SK-N-SH treated with all-trans-retinoic acid at 6 μM for 48 hours (cell line): ENCODE data around the gene XPO6.

Experiments used
- ARNTL ChIP-seq: fragments of 450-650 bp; formaldehyde crosslinking; IDR thresholded peaks from 2 replicates; pipeline ENCODE4 v1.5.0; 2020; ENCODE audit warnings: low read depth, mild to moderate bottlenecking, moderate library complexity, borderline replicate concordance
- BACH2 ChIP-seq: fragments of 250-450 bp; sonication (Bioruptor Pico); IDR thresholded peaks from 2 replicates; pipeline ENCODE4 v1.9.0; 2021; ENCODE audit warnings: mild to moderate bottlenecking, borderline replicate concordance
- CREB5 ChIP-seq: fragments of 250-450 bp; sonication (Bioruptor Pico); IDR thresholded peaks from 2 replicates; pipeline ENCODE4 v1.5.1; 2020; ENCODE audit warnings: low read depth, mild to moderate bottlenecking, moderate library complexity
- ESRRG ChIP-seq: fragments of 250-450 bp; sonication (Bioruptor Pico); IDR thresholded peaks from 2 replicates; pipeline ENCODE4 v1.6.1; 2021; ENCODE audit warnings: mild to moderate bottlenecking
- OSR1 ChIP-seq: fragments of 250-450 bp; sonication (Bioruptor Pico); IDR thresholded peaks from 2 replicates; pipeline ENCODE4 v1.8.0; 2022; ENCODE audit warnings: moderate library complexity, mild to moderate bottlenecking, inconsistent platforms
- PATZ1 ChIP-seq: fragments of 250-450 bp; sonication (Bioruptor Pico); IDR thresholded peaks from 2 replicates; pipeline ENCODE4 v1.8.0; 2020; ENCODE audit warnings: mild to moderate bottlenecking, moderate library complexity, borderline replicate concordance
- POU6F1 ChIP-seq: fragments of 250-450 bp; sonication (Bioruptor Pico); IDR thresholded peaks from 2 replicates; pipeline ENCODE4 v1.8.0; 2021; ENCODE audit warnings: low read depth, mild to moderate bottlenecking, moderate library complexity, borderline replicate concordance
- SNAI2 ChIP-seq: fragments of 250-450 bp; sonication (Bioruptor Pico); IDR thresholded peaks from 2 replicates; pipeline ENCODE4 v1.5.0; 2020; ENCODE audit warnings: mild to moderate bottlenecking, moderate library complexity
- TOX ChIP-seq: fragments of 250-450 bp; sonication (Bioruptor Pico); IDR thresholded peaks from 2 replicates; pipeline ENCODE4 v1.8.0; 2021; ENCODE audit warnings: mild to moderate bottlenecking, moderate library complexity, borderline replicate concordance
- ZFP3 ChIP-seq: fragments of 250-450 bp; sonication (Bioruptor Pico); IDR thresholded peaks from 2 replicates; pipeline ENCODE4 v1.5.0; 2020; ENCODE audit warnings: mild to moderate bottlenecking, moderate library complexity
- ZFP30 ChIP-seq: fragments of 450-650 bp; formaldehyde crosslinking; IDR thresholded peaks from 2 replicates; pipeline ENCODE4 v1.5.0; 2022; ENCODE audit warnings: mild to moderate bottlenecking, moderate library complexity
- ZNF565 ChIP-seq: fragments of 450-650 bp; formaldehyde crosslinking; conservative IDR thresholded peaks from 2 replicates; pipeline ENCODE4 v1.5.0; 2020; ENCODE audit warnings: low read depth, mild to moderate bottlenecking, moderate library complexity

GRCh38 chr16:28255838-28256237 is 44.1 kb upstream of the XPO6 start:
- no peak for TF ChIP-seq ARNTL (CRISPR knock-in tag)
- TF ChIP-seq CREB5 (CRISPR knock-in tag): no peak
- no peak for TF ChIP-seq SNAI2 (CRISPR knock-in tag)
- no peak for TF ChIP-seq ZFP3 (CRISPR knock-in tag)
- no peak for TF ChIP-seq ESRRG (CRISPR knock-in tag)
- TF ChIP-seq ZFP30 (CRISPR knock-in tag): no peak
- no peak for TF ChIP-seq POU6F1 (CRISPR knock-in tag)
- no peak for TF ChIP-seq BACH2 (CRISPR knock-in tag)
- no peak for TF ChIP-seq ZNF565
- no peak for TF ChIP-seq PATZ1 (CRISPR knock-in tag)
- TF ChIP-seq TOX (CRISPR knock-in tag): no peak
- TF ChIP-seq OSR1 (CRISPR knock-in tag): no peak
